Ishikawa (cell line): Measurements from ENCODE around the gene STX1A.

Experiments
- CEBPB ChIP-seq: IDR thresholded peaks from 2 replicates; pipeline ENCODE4 v1.6.1; 2012
- TF ChIP-seq, protein P1 (sequence below): IDR thresholded peaks from 2 replicates; pipeline ENCODE4 v1.6.1; 2012; ENCODE audit warnings: low read depth, mild to moderate bottlenecking

DNA sequence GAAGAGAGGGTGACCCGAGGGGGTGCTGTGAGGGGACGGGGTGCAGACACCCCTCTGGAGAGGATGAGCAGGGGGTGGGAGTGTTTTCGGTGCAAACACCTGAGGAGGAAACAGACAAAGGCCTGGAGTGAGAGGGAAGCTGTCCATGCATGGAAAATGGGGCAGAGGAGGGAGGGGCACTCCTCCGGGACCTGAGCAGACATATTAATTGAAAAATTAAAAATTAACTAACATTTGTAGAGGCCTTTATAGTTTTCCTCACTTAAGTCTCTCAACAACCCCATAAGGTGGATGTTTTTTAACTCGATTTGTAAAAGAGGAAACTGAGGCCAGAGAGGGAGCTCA is 50.6 kb downstream of the STX1A start:
- TF ChIP-seq, protein P1, sequence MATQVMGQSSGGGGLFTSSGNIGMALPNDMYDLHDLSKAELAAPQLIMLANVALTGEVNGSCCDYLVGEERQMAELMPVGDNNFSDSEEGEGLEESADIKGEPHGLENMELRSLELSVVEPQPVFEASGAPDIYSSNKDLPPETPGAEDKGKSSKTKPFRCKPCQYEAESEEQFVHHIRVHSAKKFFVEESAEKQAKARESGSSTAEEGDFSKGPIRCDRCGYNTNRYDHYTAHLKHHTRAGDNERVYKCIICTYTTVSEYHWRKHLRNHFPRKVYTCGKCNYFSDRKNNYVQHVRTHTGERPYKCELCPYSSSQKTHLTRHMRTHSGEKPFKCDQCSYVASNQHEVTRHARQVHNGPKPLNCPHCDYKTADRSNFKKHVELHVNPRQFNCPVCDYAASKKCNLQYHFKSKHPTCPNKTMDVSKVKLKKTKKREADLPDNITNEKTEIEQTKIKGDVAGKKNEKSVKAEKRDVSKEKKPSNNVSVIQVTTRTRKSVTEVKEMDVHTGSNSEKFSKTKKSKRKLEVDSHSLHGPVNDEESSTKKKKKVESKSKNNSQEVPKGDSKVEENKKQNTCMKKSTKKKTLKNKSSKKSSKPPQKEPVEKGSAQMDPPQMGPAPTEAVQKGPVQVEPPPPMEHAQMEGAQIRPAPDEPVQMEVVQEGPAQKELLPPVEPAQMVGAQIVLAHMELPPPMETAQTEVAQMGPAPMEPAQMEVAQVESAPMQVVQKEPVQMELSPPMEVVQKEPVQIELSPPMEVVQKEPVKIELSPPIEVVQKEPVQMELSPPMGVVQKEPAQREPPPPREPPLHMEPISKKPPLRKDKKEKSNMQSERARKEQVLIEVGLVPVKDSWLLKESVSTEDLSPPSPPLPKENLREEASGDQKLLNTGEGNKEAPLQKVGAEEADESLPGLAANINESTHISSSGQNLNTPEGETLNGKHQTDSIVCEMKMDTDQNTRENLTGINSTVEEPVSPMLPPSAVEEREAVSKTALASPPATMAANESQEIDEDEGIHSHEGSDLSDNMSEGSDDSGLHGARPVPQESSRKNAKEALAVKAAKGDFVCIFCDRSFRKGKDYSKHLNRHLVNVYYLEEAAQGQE, result no peak
- no peak for TF ChIP-seq CEBPB
